ENCODE results near the gene IGHMBP2. TPM values are rescaled to one million over a fixed set of nuclear protein-coding genes. Genes with fewer than 3 reads are reported as not detected.

The IGHMBP2 gene
- total RNA-seq, 6 experiments from 2014 or later, result 5.8 to 21.2 (median 11.5) TPM

DNA sequence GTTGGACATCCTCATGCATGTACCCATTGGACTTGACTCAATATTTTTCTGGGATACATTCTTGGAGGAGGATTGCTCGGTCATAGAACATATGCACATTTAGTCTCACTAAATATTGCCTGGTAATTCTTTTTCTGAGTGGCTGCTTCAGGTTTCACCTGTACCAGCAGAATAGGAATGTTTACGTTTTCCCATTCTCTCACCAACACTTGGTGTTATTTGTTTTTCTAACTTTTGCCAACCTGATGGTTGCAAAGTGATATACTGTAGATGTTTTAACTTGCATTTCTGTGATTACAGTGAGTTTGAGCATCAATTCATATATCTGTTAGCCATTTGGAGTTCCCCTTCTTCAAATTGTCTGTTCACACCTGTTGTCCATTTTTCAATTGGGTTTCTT lies 78.4 kb downstream of the IGHMBP2 start:
- intact Hi-C loops (cut with DNase I), result no loop called here
- DNase-seq (no peak), ATAC-seq (no peak)
- 83% methylated on average over 2 of the region's 2 CpGs for WGBS (ENCODE audit: insufficient coverage, low coverage, low lambda C conversion rate, missing lambda C conversion rate)
- Histone ChIP-seq H3K36me3 (no peaks in the 10 kb centered on the region), H3K27ac (no peak overlapping the region), H3K27me3 (no peaks in the 10 kb centered on the region), H3K4me1 (no peaks in the 10 kb centered on the region), H3K4me3 (no peak overlapping the region), H3K9me3 (no peaks in the 10 kb centered on the region)
- TF ChIP-seq POLR2A (IDR thresholded peaks at IDR 0.05), result no peak
- TF ChIP-seq, protein P1, sequence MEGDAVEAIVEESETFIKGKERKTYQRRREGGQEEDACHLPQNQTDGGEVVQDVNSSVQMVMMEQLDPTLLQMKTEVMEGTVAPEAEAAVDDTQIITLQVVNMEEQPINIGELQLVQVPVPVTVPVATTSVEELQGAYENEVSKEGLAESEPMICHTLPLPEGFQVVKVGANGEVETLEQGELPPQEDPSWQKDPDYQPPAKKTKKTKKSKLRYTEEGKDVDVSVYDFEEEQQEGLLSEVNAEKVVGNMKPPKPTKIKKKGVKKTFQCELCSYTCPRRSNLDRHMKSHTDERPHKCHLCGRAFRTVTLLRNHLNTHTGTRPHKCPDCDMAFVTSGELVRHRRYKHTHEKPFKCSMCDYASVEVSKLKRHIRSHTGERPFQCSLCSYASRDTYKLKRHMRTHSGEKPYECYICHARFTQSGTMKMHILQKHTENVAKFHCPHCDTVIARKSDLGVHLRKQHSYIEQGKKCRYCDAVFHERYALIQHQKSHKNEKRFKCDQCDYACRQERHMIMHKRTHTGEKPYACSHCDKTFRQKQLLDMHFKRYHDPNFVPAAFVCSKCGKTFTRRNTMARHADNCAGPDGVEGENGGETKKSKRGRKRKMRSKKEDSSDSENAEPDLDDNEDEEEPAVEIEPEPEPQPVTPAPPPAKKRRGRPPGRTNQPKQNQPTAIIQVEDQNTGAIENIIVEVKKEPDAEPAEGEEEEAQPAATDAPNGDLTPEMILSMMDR (IDR thresholded peaks at IDR 0.05), result no peak

DNA sequence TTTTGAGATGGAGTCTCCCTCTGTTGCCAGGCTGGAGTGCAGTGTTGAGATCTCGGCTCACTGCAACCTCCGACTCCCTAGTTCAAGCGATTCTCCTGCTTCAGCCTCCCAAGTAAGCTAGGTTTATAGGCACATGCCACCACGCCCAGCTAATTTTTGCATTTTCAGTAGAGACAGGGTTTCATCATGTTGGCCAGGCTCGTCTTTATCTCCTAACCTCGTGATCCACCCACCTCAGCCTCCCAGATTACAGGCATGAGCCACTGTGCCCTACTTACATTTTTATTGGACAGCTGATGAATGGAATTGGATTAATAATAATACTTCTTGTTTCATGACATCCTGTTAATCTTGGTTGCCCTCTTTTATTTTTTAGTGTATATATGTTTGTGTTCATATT lies 80.1 kb downstream of the IGHMBP2 start:
- H3K4me1 ChIP-seq, result no peaks in the 10 kb centered on the region
- ATAC-seq (no peak), DNase-seq (peak in 1 of 3 donors; percentile 6)
- intact Hi-C loops (cut with DNase I), result no loop called here
- H3K36me3 ChIP-seq, result no peaks in the 10 kb centered on the region
- TF ChIP-seq, protein P1 (IDR thresholded peaks at IDR 0.05), result no peak
- no peak for TF ChIP-seq POLR2A (IDR thresholded peaks at IDR 0.05)
- H3K9me3 ChIP-seq, result no peaks in the 10 kb centered on the region
- 53% methylated on average over 3 of the region's 6 CpGs for WGBS (ENCODE audit: insufficient coverage, low coverage, low lambda C conversion rate, missing lambda C conversion rate)
- H3K27ac ChIP-seq, result no peak overlapping the region
- H3K4me3 ChIP-seq, result no peak overlapping the region
- no peaks in the 10 kb centered on the region for H3K27me3 ChIP-seq

DNA sequence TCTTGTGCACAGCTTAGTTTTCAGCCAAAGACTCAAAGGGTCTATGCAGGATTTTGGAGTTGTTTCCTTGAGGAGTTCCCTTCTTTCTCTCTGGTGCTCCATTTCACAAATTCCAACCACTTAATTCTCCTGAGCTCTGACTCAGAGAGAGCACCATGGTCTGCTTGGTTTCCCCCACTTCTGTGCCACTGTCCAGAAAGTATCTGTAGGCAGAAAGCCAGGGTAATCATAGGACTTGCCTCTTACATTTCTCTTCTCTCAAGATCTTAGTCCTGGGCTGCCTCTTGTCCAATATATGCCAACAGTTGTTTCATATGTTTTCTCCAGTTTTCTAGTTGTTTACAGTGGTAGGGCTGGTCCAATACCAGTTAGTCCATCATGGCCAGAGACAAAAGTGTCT lies 83.5 kb downstream of the IGHMBP2 start:
- no peaks in the 10 kb centered on the region for H3K27me3 ChIP-seq
- no peak overlapping the region for H3K27ac ChIP-seq
- H3K9me3 ChIP-seq, result no peaks in the 10 kb centered on the region
- no peak for ATAC-seq
- intact Hi-C loops (cut with DNase I), result no loop called here
- no peak for DNase-seq
- H3K4me1 ChIP-seq, result no peaks in the 10 kb centered on the region
- TF ChIP-seq, protein P1 (IDR thresholded peaks at IDR 0.05), result no peak
- TF ChIP-seq POLR2A (IDR thresholded peaks at IDR 0.05), result no peak
- no peaks in the 10 kb centered on the region for H3K36me3 ChIP-seq
- no peak overlapping the region for H3K4me3 ChIP-seq

DNA sequence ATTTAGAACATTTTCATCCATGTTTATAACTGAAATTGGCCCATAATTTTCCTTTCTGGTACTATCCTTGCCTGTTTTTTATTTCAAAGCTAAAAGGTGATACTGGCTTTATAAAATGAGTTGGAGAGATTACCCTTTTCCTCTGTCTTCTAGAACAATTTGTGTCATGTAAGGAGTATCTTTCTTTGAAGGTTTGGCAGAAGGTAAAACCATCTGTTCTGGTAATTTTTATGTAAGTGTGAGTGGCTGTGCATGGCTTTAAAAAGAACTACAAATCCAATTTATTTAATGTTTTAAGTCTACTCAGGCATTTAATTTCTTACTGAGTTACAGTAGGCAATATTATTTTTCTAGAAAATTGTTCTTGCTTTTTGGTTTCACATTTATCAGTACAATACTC lies 84.8 kb downstream of the IGHMBP2 start:
- Histone ChIP-seq H3K27me3 (no peaks in the 10 kb centered on the region), H3K36me3 (no peaks in the 10 kb centered on the region), H3K9me3 (no peaks in the 10 kb centered on the region), H3K4me3 (no peak overlapping the region), H3K27ac (no peak overlapping the region), H3K4me1 (no peaks in the 10 kb centered on the region)
- ATAC-seq, result no peak
- DNase-seq, result no peak
- intact Hi-C loops (cut with DNase I), result no loop called here
- TF ChIP-seq, protein P1 (IDR thresholded peaks at IDR 0.05), result no peak
- no peak for TF ChIP-seq POLR2A (IDR thresholded peaks at IDR 0.05)

Other genes with a start within 250 kb of the IGHMBP2 start
- gene GAL, start 219.3 kb upstream of the IGHMBP2 start, total RNA-seq, result under 1 TPM in 1 of 6 experiments, not detected in 5; 0.49 TPM
- 1 to 10 TPM in 2 of 6 experiments, under 1 TPM in 4; 0.42 to 1.4 (median 0.80) TPM for gene TESMIN, start 152.4 kb upstream of the IGHMBP2 start, total RNA-seq
- gene CPT1A, start 62.0 kb upstream of the IGHMBP2 start, total RNA-seq, result 100 to 1,000 TPM in 3 of 6 experiments, 10 to 100 TPM in 3; 30.5 to 152 (median 90.8) TPM
- gene MRPL21, start 59 bp upstream of the IGHMBP2 start, total RNA-seq, result 10 to 100 TPM; 18.8 to 50.4 (median 26.0) TPM
- not detected for gene MRGPRD, start 77.1 kb downstream of the IGHMBP2 start, total RNA-seq
- gene MRGPRF, start 109.4 kb downstream of the IGHMBP2 start, total RNA-seq, result 1 to 10 TPM; 1.6 to 3.4 (median 2.0) TPM
- 10 to 100 TPM; 10.7 to 27.2 (median 15.6) TPM for gene TPCN2, start 145.0 kb downstream of the IGHMBP2 start, total RNA-seq